IMR-90 (cell line): Measurements from ENCODE around the gene HK3. TPM values are rescaled to one million over a fixed set of nuclear protein-coding genes. Genes with fewer than 3 reads are reported as not detected.

Experiments
- ATAC-seq: fragments of 200-7000 bp; cut with Tn5 transposase; 2 replicates; pipeline ENCODE4 v1.9.1; 2020; ENCODE audit warnings: low read depth, mild to moderate bottlenecking, moderate library complexity
- BruUV-seq: library from RNA; stranded (reverse); fragments of 400-500 nt; replicated peaks from 2 replicates; lab custom pipeline; 2021; lab: Mats Ljungman, UMichigan
- CTCF ChIA-PET: fragments of 300-600 bp; formaldehyde crosslinking; extraction: SDS; loops from one replicate; lab custom pipeline; 2021; ENCODE audit warnings: antibody characterized with exemption; lab: Yijun Ruan, JAX
- POLR2A ChIA-PET: fragments of 300-600 bp; sonication (Branson Sonifier 250); formaldehyde crosslinking; loops from one replicate; lab custom pipeline; 2022; ENCODE audit warnings: antibody characterized with exemption; ENCODE audit not compliant: unreplicated experiment; lab: Charles Lee
- DNase-seq: peaks from one replicate; pipeline ENCODE4 v3.0.0; 2013
- H2AFZ ChIP-seq: replicated peaks from 2 replicates; pipeline ENCODE3; 2013; ENCODE audit warnings: low read length, mild to moderate bottlenecking; ENCODE audit not compliant: poor library complexity
- H2AK5ac ChIP-seq: 2 replicates; pipeline ENCODE4 v1.6.1; 2013; ENCODE audit warnings: low read depth, low read length, inconsistent platforms
- H2AK9ac ChIP-seq: replicated peaks from 2 replicates; pipeline ENCODE3; 2013; ENCODE audit warnings: mild to moderate bottlenecking, low read depth, low read length, moderate library complexity; ENCODE audit not compliant: poor library complexity
- H2BK120ac ChIP-seq: 2 replicates; pipeline ENCODE4 v1.6.1; 2013; ENCODE audit warnings: low read depth, low read length, inconsistent platforms
- H2BK15ac ChIP-seq: 3 replicates; pipeline ENCODE4 v1.6.1; 2013; ENCODE audit warnings: low read depth, low read length, inconsistent platforms
- H2BK20ac ChIP-seq: 2 replicates; pipeline ENCODE4 v1.6.1; 2013; ENCODE audit warnings: low read depth, mild to moderate bottlenecking, inconsistent platforms, low read length, moderate library complexity
- H2BK5ac ChIP-seq: 2 replicates; pipeline ENCODE4 v1.6.1; 2013; ENCODE audit warnings: mild to moderate bottlenecking, low read depth, low read length, inconsistent platforms; ENCODE audit not compliant: poor library complexity, severe bottlenecking
- H3K14ac ChIP-seq: replicated peaks from 2 replicates; pipeline ENCODE4 v1.6.1; 2013; ENCODE audit warnings: low read depth, low read length, inconsistent platforms
- H3K18ac ChIP-seq: 2 replicates; pipeline ENCODE4 v1.6.1; 2013; ENCODE audit warnings: low read depth, low read length, control low read depth
- H3K23ac ChIP-seq: 2 replicates; pipeline ENCODE4 v1.6.1; 2013; ENCODE audit warnings: low read depth, low read length, inconsistent platforms
- H3K27ac ChIP-seq: 2 replicates; pipeline ENCODE4 v1.5.1; 2013; ENCODE audit warnings: mild to moderate bottlenecking, control low read depth, low read length; ENCODE audit not compliant: insufficient read depth
- H3K27me3 ChIP-seq: 2 replicates; pipeline ENCODE4 v1.6.1; 2013; ENCODE audit warnings: low read length; ENCODE audit not compliant: control insufficient read depth, insufficient read depth
- H3K36me3 ChIP-seq: 2 replicates; pipeline ENCODE4 v1.6.1; 2013; ENCODE audit warnings: low read length, mixed read lengths; ENCODE audit not compliant: control insufficient read depth, insufficient read depth
- H3K4ac ChIP-seq: 2 replicates; pipeline ENCODE4 v1.6.1; 2013; ENCODE audit warnings: low read depth, low read length, inconsistent platforms
- H3K4me1 ChIP-seq: 2 replicates; pipeline ENCODE4 v1.6.1; 2013; ENCODE audit warnings: low read length, mixed read lengths; ENCODE audit not compliant: control insufficient read depth, insufficient read depth
- H3K4me2 ChIP-seq: 2 replicates; pipeline ENCODE4 v1.6.1; 2013; ENCODE audit warnings: low read depth, mild to moderate bottlenecking, control low read depth, low read length, moderate library complexity
- H3K4me3 ChIP-seq: 2 replicates; pipeline ENCODE4 v1.5.1; 2013; ENCODE audit warnings: low read depth, mild to moderate bottlenecking, control low read depth, low read length, moderate library complexity; ENCODE audit not compliant: insufficient read depth
- H3K56ac ChIP-seq: 2 replicates; pipeline ENCODE4 v1.6.1; 2013; ENCODE audit warnings: low read length, inconsistent platforms; ENCODE audit not compliant: insufficient read depth; ENCODE audit errors: extremely low read depth
- H3K79me1 ChIP-seq, 2 experiments: 2 replicates each; pipeline ENCODE4 v1.6.1; 2013; ENCODE audit warnings: low read length in 2 of 2, inconsistent platforms in 1 of 2, low read depth in 1 of 2
- H3K9ac ChIP-seq: 2 replicates; pipeline ENCODE4 v1.6.1; 2013; ENCODE audit warnings: low read depth, low read length, control low read depth
- H3K9me1 ChIP-seq: 2 replicates; pipeline ENCODE4 v1.6.1; 2013; ENCODE audit warnings: low read length, inconsistent platforms; ENCODE audit not compliant: insufficient read depth
- H3K9me3 ChIP-seq: 2 replicates; pipeline ENCODE4 v1.6.1; 2013; ENCODE audit warnings: low read length; ENCODE audit not compliant: control insufficient read depth, insufficient read depth
- H4K20me1 ChIP-seq: 2 replicates; pipeline ENCODE4 v1.6.1; 2013; ENCODE audit warnings: low read length, inconsistent platforms; ENCODE audit not compliant: insufficient read depth
- H4K5ac ChIP-seq: 2 replicates; pipeline ENCODE4 v1.6.1; 2013; ENCODE audit warnings: mild to moderate bottlenecking, low read depth, low read length, control low read depth
- H4K8ac ChIP-seq, 2 experiments: 2 replicates each; pipeline ENCODE4 v1.6.1; 2013; ENCODE audit warnings: low read depth in 2 of 2, low read length in 2 of 2, control low read depth in 1 of 2, inconsistent platforms in 1 of 2
- H4K91ac ChIP-seq: 2 replicates; pipeline ENCODE4 v1.6.1; 2013; ENCODE audit warnings: low read depth, low read length, inconsistent platforms; ENCODE audit not compliant: insufficient read depth
- BHLHE40 ChIP-seq: fragments of 150-350 bp; IDR thresholded peaks from 2 replicates; pipeline ENCODE4 v1.6.1; 2016; ENCODE audit warnings: mild to moderate bottlenecking, low read depth, low read length
- CEBPB ChIP-seq: IDR thresholded peaks from 2 replicates; pipeline ENCODE4 v1.6.1; 2012; ENCODE audit warnings: low read depth, low read length, improper control_type of control experiment
- CHD1 ChIP-seq: IDR thresholded peaks from 2 replicates; pipeline ENCODE4 v1.6.1; 2012; ENCODE audit warnings: low read depth, low read length, improper control_type of control experiment
- MAFK ChIP-seq: IDR thresholded peaks from 2 replicates; pipeline ENCODE4 v1.6.1; 2012; ENCODE audit warnings: low read depth, low read length, improper control_type of control experiment
- MAZ ChIP-seq: IDR thresholded peaks from 2 replicates; pipeline ENCODE4 v1.6.1; 2012; ENCODE audit warnings: low read depth, mild to moderate bottlenecking, low read length, improper control_type of control experiment, moderate library complexity, borderline replicate concordance
- MXI1 ChIP-seq: IDR thresholded peaks from 2 replicates; pipeline ENCODE4 v1.6.1; 2012; ENCODE audit warnings: low read depth, mild to moderate bottlenecking, low read length, moderate library complexity, borderline replicate concordance
- POLR2A ChIP-seq: IDR thresholded peaks from 2 replicates; pipeline ENCODE4 v1.6.1; 2012; ENCODE audit warnings: mild to moderate bottlenecking, low read depth, low read length
- RAD21 ChIP-seq: IDR thresholded peaks from 2 replicates; pipeline ENCODE4 v1.6.1; 2012; ENCODE audit warnings: low read length, improper control_type of control experiment
- RCOR1 ChIP-seq: IDR thresholded peaks from 2 replicates; pipeline ENCODE4 v1.6.1; 2012; ENCODE audit warnings: mild to moderate bottlenecking, low read length, improper control_type of control experiment; ENCODE audit not compliant: insufficient replicate concordance
- SMC3 ChIP-seq: fragments of 150-350 bp; IDR thresholded peaks from 2 replicates; pipeline ENCODE4 v1.6.1; 2016; ENCODE audit warnings: low read depth, mild to moderate bottlenecking, antibody characterized with exemption, low read length, moderate library complexity
- whole genome bisulfite sequencing, 2 experiments: methylation state at CpG; one replicate each; pipeline versions ENCODE4 v1.1.5 to v1.1.7; 2013; ENCODE audit warnings: missing lambda C conversion rate in 2 of 2; ENCODE audit not compliant: insufficient read length in 1 of 2; ENCODE audit errors: extremely low coverage in 2 of 2; 5-methylcytosine and 5-hydroxymethylcytosine counted together
- dilution Hi-C: fragments of 300-500 bp; cut with HindIII; formaldehyde crosslinking; loops from one replicate; pipeline ENCODE4 v1.14.3; 2018; ENCODE audit warnings: low sequenced_read_pairs; ENCODE audit not compliant: unreplicated experiment
- in situ Hi-C: fragments of 300-500 bp; cut with MboI; formaldehyde crosslinking; loops from 3 replicates; pipeline ENCODE4 v1.14.3; 2019; ENCODE audit warnings: low sequenced_read_pairs, inconsistent platforms, mixed read lengths
- intact Hi-C: fragments of 100-400 bp; cut with micrococcal nuclease; formaldehyde crosslinking; loops from 2 replicates; pipeline ENCODE4 v1.10.0; 2022
- polyA plus RNA-seq, 3 experiments: library from polyadenylated mRNA; depleted of rRNA; stranded (reverse); fragments of >200 nt; gene quantifications; 2 replicates each; pipeline ENCODE4 v1.2.3, GENCODE V29; 2012; ENCODE audit warnings: low replicate concordance in 1 of 3
- total RNA-seq: library from RNA; depleted of rRNA; stranded (reverse); fragments of >200 nt; gene quantifications from 2 replicates; pipeline ENCODE4 v1.2.3, GENCODE V29; 2012
- TF ChIP-seq, protein P1 (sequence below): fragments of 150-350 bp; IDR thresholded peaks from 2 replicates; pipeline ENCODE4 v1.6.1; 2016; ENCODE audit warnings: low read depth, mild to moderate bottlenecking, low read length, moderate library complexity, borderline replicate concordance
- TF ChIP-seq, protein P2 (sequence below): conservative IDR thresholded peaks from 2 replicates; pipeline ENCODE4 v1.5.1; 2012; ENCODE audit warnings: mild to moderate bottlenecking, low read depth, low read length, improper control_type of control experiment

HK3 gene
- total and polyA plus RNA-seq, 2 of the 4 experiments (the other 2 are of a cell fraction) = not detected

GRCh38 chr5:176830995-176831423, 68.1 kb downstream of the HK3 start:
- H4K5ac ChIP-seq = no peak overlapping the region
- no peak overlapping the region for H3K4me3 ChIP-seq
- TF ChIP-seq POLR2A = no peak
- TF ChIP-seq SMC3 = no peak
- no peak for TF ChIP-seq CHD1
- no peak for TF ChIP-seq MXI1
- no peak for TF ChIP-seq RCOR1
- TF ChIP-seq, protein P1, sequence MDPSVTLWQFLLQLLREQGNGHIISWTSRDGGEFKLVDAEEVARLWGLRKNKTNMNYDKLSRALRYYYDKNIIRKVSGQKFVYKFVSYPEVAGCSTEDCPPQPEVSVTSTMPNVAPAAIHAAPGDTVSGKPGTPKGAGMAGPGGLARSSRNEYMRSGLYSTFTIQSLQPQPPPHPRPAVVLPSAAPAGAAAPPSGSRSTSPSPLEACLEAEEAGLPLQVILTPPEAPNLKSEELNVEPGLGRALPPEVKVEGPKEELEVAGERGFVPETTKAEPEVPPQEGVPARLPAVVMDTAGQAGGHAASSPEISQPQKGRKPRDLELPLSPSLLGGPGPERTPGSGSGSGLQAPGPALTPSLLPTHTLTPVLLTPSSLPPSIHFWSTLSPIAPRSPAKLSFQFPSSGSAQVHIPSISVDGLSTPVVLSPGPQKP = no peak
- no peak for TF ChIP-seq MAFK
- TF ChIP-seq BHLHE40 = no peak
- TF ChIP-seq, protein P2, sequence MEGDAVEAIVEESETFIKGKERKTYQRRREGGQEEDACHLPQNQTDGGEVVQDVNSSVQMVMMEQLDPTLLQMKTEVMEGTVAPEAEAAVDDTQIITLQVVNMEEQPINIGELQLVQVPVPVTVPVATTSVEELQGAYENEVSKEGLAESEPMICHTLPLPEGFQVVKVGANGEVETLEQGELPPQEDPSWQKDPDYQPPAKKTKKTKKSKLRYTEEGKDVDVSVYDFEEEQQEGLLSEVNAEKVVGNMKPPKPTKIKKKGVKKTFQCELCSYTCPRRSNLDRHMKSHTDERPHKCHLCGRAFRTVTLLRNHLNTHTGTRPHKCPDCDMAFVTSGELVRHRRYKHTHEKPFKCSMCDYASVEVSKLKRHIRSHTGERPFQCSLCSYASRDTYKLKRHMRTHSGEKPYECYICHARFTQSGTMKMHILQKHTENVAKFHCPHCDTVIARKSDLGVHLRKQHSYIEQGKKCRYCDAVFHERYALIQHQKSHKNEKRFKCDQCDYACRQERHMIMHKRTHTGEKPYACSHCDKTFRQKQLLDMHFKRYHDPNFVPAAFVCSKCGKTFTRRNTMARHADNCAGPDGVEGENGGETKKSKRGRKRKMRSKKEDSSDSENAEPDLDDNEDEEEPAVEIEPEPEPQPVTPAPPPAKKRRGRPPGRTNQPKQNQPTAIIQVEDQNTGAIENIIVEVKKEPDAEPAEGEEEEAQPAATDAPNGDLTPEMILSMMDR = no peak
- TF ChIP-seq CEBPB = no peak
- no peak for TF ChIP-seq RAD21
- no peak for TF ChIP-seq MAZ
- dilution Hi-C loops (no loop called here), in situ Hi-C loops (no loop called here), intact Hi-C loops (no loop called here)
- WGBS, 2 experiments = 54% methylated on average over 2 of the region's 9 CpGs; no CpG with 5 or more reads in 1 of the 2 experiments
- H3K23ac ChIP-seq = no peak overlapping the region
- no peak overlapping the region for H3K18ac ChIP-seq
- H3K56ac ChIP-seq = no peak overlapping the region
- DNase-seq (no peak), ATAC-seq (no peak)
- H4K8ac ChIP-seq = no peak overlapping the region
- H2AK9ac ChIP-seq = no peak overlapping the region
- H3K27ac ChIP-seq = no peak overlapping the region
- H2BK120ac ChIP-seq = no peak overlapping the region
- H3K9me1 ChIP-seq = no peaks in the 10 kb centered on the region
- no peak overlapping the region for H3K14ac ChIP-seq
- no peaks in the 10 kb centered on the region for H3K4me1 ChIP-seq
- H2BK5ac ChIP-seq = no peak overlapping the region
- H2BK20ac ChIP-seq = no peak overlapping the region
- peaks cover 9% of the 10 kb centered on the region for H3K27me3 ChIP-seq
- no peak overlapping the region for H3K4ac ChIP-seq
- no peaks in the 10 kb centered on the region for H3K79me1 ChIP-seq
- H4K91ac ChIP-seq = no peak overlapping the region
- no peak overlapping the region for H3K9ac ChIP-seq
- no peaks in the 10 kb centered on the region for H3K36me3 ChIP-seq
- H3K4me2 ChIP-seq = no peak overlapping the region
- ChIA-PET CTCF (no interaction called here), POLR2A (no interaction called here)
- no peak overlapping the region for H2AK5ac ChIP-seq
- no peak overlapping the region for H2AFZ ChIP-seq
- no peaks in the 10 kb centered on the region for H3K9me3 ChIP-seq
- H2BK15ac ChIP-seq = no peak overlapping the region
- no TSS peak for BruUV-seq
- H4K20me1 ChIP-seq = no peaks in the 10 kb centered on the region
